Activated T-cell treated with anti-CD3 and anti-CD28 coated beads, Interleukin-2, amount 50 U/mL, for 1 hour (primary cell): ENCODE data around the gene ROBO1.
"Not testable (repeated sequence)": the region's sequence is repeated elsewhere in the genome, so short reads cannot be mapped to it uniquely, and the experiment has no call there.

Source experiments
- DNase-seq: peaks from one replicate; pipeline ENCODE4 v3.0.0-alpha.2; 2020

The ROBO1 gene

DNA sequence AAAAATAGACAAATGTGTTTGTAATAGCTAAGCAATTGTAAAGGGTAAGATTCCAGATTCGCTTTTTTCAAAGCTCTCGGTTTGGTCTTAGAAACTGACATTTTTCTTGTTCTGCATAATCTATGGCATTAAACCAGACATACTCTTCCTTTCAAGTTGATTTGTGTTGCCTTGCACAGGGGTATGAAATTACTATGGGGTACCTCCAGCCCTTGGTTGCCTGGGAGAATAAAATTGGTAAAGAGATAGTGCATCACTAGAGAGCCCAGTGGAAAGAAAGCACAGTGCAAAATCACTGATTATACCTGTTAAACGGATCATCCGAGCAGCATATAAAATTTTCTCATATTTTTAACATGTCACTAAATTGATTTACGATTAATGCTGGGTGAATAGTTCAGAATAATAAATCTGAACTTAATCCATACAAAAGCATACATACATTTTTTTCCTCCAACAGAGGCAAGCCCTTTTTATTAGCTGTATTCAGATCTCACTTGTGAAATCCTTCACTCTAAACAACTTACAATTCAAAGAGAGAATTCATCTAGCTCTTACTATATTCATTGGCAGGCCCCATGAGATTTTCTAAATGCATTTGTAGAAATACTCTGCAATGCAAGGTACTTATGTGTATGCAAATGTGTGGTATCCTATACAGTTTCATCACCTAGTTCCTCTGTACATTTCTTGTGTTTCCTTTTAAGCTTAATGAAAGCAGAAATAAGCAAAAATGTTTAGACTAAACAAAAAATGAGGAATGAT, 224.4 kb downstream of the ROBO1 start:
- no peak for DNase-seq

DNA sequence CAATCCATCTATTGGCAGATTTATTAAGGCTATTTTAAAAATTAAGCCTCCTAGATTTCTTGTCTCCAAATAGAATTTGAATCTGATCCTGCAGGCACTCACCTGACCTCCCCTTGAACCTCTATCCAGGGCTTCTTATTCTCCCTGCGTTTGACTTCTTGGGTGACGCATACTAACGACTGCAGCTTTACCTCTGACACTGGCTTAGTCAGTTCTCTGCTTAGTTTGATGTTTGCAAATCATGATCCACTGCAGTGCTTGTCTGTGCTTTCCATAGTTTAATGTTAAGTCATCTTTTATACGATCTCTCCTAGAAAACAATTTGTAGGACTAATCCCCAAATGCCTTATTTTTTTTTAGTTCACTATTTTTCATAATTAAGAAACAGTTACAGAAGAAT, 233.1 kb downstream of the ROBO1 start:
- no peak for DNase-seq

DNA sequence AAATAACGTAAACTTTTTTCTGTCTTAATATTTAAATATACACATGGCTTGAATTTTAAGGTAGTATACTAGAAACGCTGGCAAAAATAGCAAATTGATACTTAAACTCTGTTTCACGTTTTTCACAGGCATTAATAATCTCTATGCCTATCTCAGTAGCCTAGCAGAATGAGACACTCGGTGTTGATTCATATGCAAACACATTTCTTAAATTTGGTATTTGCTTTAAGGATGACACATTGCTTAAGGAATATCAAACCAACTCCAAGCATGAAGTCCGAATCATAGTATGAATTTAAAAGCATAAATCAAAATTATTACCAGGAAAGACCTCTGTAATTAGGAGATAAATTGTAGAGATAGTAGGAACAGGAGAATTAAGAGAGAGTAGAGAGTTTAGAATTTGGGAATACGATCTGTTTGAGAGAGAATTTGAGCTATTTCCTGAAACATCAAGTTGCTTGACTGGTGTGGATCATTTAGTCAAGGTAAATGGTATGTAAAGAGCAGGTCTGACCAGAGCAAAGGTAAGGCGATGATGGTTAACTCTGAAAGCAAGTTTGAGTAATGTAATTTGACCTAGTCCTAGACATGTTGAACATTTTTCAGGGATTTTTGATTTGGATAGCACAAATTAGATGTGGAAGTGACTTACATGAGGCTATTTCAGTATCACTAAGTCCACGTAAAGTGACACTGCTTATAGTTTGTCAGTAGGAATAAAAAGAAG, 236.1 kb downstream of the ROBO1 start:
- DNase-seq, result no peak

DNA sequence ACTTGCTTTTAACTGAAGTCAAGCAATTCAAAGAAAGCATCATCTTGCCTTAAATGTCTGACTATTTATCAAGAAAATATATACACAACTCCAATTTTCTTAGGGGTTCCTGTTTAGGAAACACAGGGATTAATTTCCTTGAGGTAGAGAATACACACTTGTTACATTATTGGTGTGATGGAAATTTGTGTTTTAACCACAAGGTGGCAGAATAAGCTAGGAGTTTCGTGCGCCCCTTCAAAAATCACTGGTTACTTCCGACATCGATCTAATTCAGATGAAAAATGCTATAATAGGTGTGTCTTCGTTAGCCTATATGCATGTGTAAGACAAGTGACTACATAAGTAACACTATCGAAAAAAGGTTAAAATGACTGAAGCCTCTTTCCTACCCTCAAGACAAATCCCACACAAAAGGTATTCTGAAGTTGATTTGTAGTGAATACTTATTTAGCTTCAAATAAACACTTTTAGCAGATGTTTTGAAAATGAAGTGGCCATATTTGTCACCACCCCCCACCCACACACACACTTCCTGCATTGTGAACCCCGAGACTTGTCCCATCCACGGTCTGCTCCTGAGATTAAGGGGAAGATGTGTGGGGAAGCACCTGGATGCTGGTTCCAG, 246.5 kb downstream of the ROBO1 start:
- no peak for DNase-seq

DNA sequence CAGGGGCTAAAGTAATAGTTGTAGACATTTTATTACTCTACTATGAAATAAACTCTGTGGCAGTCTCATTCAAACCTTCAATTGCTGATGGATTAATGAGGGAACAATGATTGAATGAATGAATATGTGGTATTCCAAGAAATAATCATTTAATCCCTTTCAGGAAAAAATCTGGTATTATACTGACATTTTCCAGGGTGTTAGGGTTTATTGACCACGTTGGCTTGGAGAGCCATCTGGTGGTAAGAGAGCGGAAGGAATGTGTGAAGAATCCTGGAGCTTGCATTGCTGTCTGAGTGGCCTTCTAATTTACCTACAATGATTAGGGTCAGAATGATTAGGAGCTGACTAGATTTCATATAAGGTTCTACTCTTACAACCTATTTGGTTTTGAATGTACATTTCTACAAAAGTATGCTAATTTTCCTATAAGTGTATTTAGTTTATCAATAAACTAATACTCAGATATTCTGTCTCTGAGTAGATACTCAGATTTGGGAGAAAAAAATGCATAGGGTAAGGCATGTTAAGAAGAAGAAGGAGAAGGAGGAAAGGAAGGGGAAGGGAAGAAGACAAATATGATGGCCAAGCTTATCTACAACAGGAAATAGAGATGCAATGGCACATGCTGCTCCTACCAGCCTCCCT, 249.9 kb downstream of the ROBO1 start:
- no peak for DNase-seq

DNA sequence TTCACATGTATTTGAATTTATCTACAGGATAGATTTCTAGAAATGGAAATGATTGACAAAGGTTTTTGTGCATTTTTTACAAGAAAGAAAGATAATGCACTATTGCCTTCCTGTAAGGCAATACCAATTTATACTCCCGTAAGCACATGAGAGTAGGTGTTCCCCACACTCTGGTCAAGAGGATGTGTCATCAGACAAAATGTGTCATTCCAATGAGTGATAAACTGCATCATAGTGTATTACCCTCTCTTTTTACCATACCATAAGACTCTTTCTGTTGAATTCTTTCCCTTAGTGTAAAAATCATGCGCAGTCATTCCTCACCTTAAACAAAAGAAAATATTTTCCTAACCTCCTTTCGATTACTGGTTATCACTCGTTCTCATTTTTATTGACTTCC, 251.0 kb downstream of the ROBO1 start:
- DNase-seq, result no peak

DNA sequence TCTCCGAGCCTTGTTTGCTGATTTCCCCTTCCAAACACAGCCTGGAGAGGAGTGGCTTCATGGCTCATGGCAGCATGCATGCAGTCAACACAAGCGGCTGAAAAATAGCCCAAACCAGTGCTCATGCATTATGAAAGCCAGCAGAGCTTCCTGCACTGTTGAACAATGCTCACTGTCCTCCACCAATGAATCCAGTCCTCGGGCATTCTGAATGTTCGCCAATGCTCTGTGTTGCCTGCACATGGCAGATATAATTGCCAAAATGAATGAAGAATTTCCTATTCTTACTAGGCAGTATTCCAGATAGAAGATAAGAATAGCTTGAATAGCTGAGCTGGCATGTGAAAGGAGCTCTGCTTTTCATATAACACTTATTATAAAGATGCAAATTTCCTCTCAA, 252.7 kb downstream of the ROBO1 start:
- no peak for DNase-seq

DNA sequence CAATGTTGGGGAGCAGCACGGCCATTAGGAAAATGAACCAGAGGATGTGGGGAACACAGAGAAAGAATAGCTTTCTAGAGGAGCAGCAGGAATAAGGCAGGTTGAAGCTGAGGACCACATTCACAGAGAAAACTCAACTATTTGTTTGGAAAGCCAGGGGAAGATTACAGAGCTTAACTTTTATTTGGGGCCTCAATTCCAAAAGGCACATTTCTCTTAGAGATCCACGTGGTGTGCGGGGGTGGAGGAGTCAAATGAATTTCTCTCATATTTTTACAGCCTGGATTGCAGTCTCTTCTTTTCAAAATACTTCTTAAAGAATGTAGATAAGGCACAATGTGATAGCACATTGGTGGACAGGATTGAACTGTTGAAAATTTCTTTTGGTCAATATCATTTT, 253.7 kb downstream of the ROBO1 start:
- no peak for DNase-seq

DNA sequence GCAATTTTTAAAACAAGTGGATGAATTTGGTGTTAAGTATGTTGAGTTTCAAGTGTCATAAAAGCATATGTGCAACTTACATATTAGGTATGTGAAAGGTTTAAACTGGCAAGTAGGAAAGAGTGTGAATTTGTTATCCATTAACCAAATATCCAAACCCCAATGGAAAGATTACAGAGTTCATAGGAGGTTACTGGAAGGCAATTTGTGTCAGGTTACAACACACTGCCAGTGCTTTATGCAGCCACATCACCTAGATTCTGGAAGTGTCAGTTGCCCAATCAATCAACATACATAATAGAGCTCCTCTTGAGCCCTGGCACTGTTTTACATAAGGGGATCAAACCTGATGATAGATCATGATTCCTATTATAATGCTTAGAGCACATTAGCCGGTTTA, 261.0 kb downstream of the ROBO1 start:
- DNase-seq, result no peak

DNA sequence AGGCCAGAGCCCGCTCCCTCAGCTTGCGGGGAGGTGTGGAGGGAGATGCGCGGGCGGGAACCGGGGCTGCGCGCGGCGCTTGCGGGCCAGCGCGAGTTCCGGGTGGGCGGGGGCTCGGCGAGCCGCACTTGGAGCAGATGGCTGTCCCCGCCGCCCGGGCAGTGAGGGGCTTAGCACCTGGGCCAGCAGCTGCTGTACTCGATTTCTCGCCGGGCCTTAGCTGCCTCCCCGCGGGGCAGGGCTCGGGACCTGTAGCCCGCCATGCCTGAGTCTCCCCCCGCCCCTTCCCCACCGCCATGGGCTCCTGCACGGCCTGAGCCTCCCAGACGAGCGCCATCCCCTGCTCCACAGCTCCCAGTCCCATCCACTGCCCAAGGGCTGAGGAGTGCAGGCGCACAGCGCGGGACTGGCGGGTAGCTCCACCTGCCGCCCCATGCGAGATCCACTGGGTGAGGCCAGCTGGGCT, 265.5 kb downstream of the ROBO1 start:
- not testable (repeated sequence) for DNase-seq

DNA sequence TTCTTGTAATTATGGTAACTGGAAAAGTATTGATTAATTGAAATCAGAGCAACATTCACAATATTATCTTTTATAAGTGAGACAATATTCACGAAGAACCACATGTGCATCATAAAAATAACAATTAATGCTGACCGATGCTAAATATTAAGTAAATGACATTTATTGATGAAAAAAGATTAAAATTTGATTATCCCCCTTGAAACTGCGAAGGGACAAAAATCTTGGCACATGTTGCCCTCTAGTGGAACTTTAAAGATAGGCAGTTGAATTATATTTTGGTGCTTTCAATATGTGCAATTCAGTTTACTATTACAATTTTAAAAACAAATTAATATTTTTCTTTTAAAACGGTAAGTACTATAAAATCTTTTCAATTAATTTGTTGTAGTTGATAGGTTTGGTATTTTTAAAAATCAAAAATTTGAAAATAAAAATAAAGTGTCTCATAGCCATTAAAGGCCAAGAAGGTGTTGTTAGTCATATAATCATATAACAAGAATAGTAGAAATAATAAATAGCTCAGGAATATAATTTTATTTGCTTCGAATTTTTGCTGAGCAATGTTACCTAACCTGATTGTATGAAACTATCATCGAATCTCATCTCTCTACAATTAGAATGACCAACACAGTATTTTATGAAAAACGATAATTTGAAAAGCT, 270.2 kb downstream of the ROBO1 start:
- DNase-seq, result no peak

DNA sequence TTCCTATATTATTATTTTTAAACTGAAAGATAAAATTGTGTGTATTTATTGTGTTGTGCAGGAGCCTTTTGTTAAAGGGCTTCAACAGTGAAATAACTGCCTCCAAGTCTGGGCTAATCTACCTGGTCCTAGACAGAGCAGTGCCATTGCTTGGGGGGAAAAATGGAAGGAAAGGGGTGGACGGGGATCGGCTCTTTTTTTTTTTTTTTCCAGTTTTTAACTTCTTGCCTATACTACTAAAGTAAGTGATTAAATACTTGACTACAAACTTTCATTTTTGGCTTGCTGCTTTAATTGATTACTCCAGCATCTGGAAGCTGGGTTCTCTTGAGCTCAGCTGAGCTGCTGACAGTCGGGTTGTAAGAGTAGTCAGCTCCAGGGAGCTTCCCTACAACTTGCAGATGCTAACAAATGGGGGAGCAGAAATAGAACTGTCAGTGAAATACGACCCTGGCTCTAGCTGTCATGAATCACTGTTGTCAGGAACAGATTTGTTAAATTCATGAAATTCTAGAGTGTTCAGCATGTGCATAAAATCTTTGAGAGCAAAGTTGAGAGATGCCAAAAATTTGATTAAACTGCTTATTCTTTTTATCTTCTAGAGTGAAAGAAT, 276.7 kb downstream of the ROBO1 start:
- no peak for DNase-seq

DNA sequence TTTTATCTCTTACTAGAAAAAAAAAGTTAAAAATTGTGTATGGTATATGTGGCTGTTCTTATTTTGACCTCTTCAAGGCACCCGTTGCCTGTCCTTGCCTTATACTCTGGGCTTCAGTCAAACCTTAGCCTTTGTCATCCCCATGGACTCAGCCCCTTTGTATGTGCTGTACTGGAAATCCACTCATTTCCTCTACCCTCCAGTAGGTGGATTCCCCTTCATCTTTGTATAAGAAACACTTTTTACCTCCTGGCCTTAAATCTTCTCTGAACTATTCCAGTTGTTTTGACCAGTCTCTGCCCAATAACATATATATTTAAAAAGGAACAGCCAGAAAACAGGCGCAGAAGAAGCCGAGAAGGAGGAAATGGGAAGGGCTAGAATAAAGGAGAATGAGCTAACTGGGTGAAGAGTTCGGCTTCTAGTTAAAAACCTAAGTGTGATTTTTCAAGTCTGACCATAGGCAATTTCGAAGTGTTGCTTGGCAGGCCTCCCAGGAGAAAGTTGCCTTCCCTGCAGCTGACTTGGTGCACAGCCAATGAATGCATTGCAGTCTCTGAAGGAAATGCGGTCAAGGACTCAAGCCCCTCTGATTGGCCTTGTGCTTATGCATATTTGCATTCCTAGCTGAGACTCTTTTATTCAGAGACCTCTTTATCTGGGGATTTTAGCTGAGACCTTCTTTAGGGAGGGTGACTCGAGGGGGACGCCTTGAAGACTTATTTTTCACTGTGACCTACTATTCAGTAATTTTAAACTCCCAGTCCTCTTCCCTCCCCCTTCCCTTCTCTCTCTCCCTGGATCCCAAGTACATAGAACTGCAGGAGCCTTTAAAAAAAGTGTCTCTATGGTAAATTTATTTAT, 277.4 kb downstream of the ROBO1 start:
- DNase-seq, result no peak

DNA sequence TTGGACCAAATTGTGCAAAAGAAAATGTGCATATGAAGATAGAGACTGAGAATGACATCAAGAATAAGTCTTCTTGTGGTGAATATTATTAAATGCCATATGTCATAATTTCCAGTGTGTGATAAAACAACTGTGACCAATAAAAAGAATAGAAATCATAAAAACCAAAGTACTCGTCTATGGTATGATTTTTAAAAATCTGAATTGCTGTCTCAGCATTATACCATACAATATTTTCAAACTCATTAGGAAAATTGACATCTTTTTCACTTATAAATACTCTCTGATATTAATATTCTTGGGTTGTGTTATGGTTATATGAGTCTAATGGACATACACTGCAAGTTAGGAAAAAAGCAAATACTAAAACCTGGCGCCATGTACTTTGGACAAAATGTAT, 279.4 kb downstream of the ROBO1 start:
- no peak for DNase-seq

DNA sequence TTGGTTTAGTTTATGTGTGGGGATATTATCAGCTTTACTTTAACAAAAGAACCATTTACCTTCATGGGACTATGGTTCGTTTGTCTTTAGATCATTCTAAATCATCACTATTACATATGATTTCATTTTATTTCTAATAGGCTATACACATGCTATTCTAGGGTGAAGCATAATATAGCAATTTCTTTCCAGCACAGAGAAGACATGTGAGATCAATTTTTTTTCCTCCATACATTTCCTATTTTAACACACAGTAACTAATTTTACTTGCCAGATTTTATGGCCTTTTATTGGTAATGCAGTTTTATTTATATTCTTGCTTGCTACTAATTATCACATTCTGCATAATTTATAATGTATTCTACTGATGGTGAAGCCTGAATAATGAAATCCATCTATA, 287.1 kb downstream of the ROBO1 start:
- no peak for DNase-seq

DNA sequence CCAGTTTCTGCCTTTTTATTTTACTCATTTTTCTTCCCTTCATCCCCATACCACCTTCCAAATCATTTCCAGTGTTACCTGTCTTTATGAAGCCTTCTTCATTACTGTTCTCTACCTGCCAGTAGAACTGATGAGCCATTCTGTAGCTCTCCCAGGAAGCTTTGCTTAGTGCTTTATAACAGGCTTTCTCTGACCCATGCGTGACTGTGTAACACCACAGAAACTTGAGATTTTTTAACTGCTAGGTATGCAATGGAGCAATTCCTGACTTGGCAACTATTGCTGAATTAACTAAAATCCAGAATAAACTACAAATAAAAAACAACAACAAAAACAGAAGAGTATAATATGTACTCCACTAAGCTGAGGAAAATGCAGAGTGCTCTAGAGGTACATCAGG, 289.2 kb downstream of the ROBO1 start:
- DNase-seq, result no peak

DNA sequence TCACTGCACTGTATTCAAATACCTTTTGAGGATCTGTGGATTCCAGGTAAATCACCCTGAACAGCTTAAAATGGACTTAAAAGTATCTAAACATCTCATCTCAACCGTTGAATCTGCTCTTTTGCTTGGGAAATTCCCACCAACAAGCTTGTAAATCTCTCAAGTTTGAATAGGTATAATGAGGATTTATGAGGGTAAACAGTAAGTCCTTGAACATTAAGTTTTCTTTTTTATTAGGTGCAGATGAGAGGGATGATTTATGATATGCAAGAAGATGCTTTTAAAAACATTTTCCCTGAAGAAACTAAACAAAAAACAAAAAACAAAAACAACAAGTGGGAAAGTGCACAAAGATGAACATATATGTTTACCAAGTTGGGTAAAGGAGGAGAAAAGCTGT, 290.6 kb downstream of the ROBO1 start:
- DNase-seq, result no peak

DNA sequence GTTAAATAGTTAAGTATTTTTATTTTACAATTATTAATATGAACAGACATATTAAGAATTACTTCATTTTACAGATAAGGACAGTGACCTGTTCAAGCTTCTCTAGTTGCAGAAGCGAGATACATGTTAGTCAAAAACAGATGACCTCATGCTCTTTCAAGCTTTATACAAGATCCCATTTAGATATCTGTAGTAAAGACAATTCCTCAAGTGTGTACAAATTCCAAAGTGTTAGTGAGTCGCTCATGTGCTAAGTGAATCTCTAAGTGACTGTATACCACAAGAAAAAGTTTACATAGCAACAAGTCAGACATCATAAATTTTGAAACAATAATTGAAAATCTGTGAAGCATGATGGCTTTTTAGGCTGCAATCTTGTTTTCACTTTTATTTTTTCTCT, 293.8 kb downstream of the ROBO1 start:
- no peak for DNase-seq

DNA sequence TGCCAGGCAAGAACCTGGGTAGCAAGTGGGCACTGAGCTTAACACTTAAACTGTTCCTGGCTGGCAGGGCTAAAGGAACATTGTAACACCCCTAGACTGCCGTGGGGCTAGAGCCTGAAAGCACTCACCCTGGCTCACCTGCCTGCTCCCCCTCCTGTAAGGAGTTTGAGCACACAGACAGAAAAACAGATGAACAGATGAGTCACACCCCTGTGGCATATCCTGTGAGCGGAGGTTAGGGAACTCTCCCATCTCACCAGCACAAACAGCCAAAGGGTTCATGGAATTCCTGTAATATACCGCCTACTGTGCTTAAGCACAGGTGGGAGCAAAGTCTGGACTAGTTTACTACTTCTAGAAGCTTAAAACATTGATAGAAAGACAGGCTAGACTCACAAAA, 300.1 kb downstream of the ROBO1 start:
- DNase-seq, result no peak

DNA sequence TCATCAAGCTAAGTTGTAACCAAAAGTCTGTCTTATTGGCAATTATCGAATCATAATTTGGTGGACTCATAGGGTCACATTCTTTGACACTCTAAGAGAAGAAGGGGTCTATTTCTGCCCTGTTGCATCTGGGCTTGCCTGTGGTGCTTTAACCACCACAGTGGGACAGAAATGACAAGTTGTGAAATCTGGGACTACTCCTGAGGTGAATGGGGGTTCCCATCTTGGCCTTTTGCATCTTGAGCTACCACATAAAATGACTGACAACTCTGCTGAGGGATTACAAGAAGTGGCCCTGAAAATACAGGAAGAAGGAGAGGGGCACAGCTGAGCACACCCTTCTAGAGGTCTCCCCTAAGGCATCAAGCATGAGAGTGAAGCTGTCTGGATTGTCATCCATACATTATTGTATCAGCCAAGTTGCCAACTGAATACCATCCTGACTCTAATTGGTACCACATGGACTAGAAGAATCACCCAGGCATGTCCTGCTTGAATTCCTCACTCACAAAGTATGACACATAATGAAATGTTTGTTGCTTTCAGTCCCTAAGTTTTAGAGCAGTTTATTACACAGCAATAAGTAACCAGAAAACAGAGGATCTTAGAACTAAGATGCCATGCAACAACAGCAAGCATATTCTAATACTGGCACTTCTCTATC, 306.5 kb downstream of the ROBO1 start:
- no peak for DNase-seq

DNA sequence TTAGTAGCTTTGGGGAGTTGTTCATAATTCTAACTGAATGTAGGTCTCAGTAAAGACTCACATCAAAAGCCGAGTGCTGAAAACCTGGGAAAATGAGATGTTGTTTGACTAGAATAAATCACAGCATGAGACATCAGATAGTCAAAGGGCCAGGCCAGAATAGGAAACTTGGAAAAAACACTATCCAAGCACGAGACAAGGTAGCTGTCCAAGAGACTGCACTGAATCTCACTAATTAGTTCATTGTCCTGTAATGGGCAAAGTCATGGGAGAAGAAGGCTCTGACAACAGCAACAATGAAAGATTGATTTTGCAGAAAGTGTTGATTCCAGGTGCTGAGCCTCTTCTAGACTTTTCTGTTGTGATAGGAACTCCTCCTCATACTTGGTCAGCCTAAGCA, 314.2 kb downstream of the ROBO1 start:
- DNase-seq, result no peak
